ENCODE results near the gene RAB6B.

The RAB6B gene

GRCh38 chr3:133921592-133921991 is 25.9 kb upstream of the RAB6B start:
- CTCF ChIA-PET = no interaction called here
- WGBS (ENCODE audit: insufficient coverage) = 100% methylated on average over 1 of the region's 1 CpG
- Histone ChIP-seq H3K27me3 (replicated peaks in 2 of 5; ENCODE audit: control insufficient read depth in 4 of 5, insufficient read depth in 5 of 5, low read length in 4 of 5) (no peaks in the 10 kb centered on the region), H3K9me3 (ENCODE audit: control extremely low read depth in 1 of 5, control insufficient read depth in 4 of 5, insufficient read depth in 2 of 5, low read depth in 1 of 5, low read length in 4 of 5) (peaks cover 0 to 4% (median 0%) of the 10 kb centered on the region in 5 experiments), H3K36me3 (ENCODE audit: control insufficient read depth in 4 of 4, insufficient read depth in 4 of 4, low read length in 3 of 4) (no peaks in the 10 kb centered on the region), H3K4me1 (ENCODE audit: control extremely low read depth in 1 of 4, control insufficient read depth in 4 of 4, insufficient read depth in 4 of 4, low read length in 3 of 4) (peaks cover 0 to 3% (median 0%) of the 10 kb centered on the region in 4 experiments), H3K27ac (ENCODE audit: insufficient read depth in 1 of 2, low read depth in 1 of 2, low read length in 2 of 2, poor library complexity in 1 of 2, severe bottlenecking in 2 of 2) (no peak overlapping the region), H3K4me3 (ENCODE audit: control insufficient read depth in 1 of 7, extremely low read depth in 1 of 7, insufficient read depth in 4 of 7, low read depth in 2 of 7, low read length in 6 of 7) (no peak overlapping the region)
- POLR2A ChIA-PET = no interaction called here
- DNase-seq = no peak

GRCh38 chr3:133917144-133917543 is 21.5 kb upstream of the RAB6B start:
- no peak overlapping the region for H3K4me3 ChIP-seq (ENCODE audit: control insufficient read depth in 1 of 7, extremely low read depth in 1 of 7, insufficient read depth in 4 of 7, low read depth in 2 of 7, low read length in 6 of 7)
- peak; percentile 15 to 42 (median 37) for DNase-seq
- H3K27ac ChIP-seq (ENCODE audit: insufficient read depth in 1 of 2, low read depth in 1 of 2, low read length in 2 of 2, poor library complexity in 1 of 2, severe bottlenecking in 2 of 2) = no peak overlapping the region
- H3K9me3 ChIP-seq (ENCODE audit: control extremely low read depth in 1 of 5, control insufficient read depth in 4 of 5, insufficient read depth in 2 of 5, low read depth in 1 of 5, low read length in 4 of 5) = peaks cover 0 to 4% (median 0%) of the 10 kb centered on the region in 5 experiments
- ChIA-PET POLR2A (no interaction called here), CTCF (interaction anchor here (0.8 kb wide), 1 partner anchor 15 kb away, joined by 5 read pairs; no protein-coding TSS in a partner anchor)
- H3K27me3 ChIP-seq (replicated peaks in 2 of 5; ENCODE audit: control insufficient read depth in 4 of 5, insufficient read depth in 5 of 5, low read length in 4 of 5) = no peaks in the 10 kb centered on the region
- peaks cover 0 to 9% (median 0%) of the 10 kb centered on the region in 4 experiments for H3K4me1 ChIP-seq (ENCODE audit: control extremely low read depth in 1 of 4, control insufficient read depth in 4 of 4, insufficient read depth in 4 of 4, low read length in 3 of 4)
- no peaks in the 10 kb centered on the region for H3K36me3 ChIP-seq (ENCODE audit: control insufficient read depth in 4 of 4, insufficient read depth in 4 of 4, low read length in 3 of 4)

- WGBS (ENCODE audit: insufficient coverage) = 61% methylated on average over 5 of the region's 10 CpGs
- Histone ChIP-seq H3K4me1 (ENCODE audit: control extremely low read depth in 1 of 4, control insufficient read depth in 4 of 4, insufficient read depth in 4 of 4, low read length in 3 of 4) (peaks cover 0 to 9% (median 0%) of the 10 kb centered on the region in 4 experiments), H3K27ac (ENCODE audit: insufficient read depth in 1 of 2, low read depth in 1 of 2, low read length in 2 of 2, poor library complexity in 1 of 2, severe bottlenecking in 2 of 2) (no peak overlapping the region), H3K4me3 (ENCODE audit: control insufficient read depth in 1 of 7, extremely low read depth in 1 of 7, insufficient read depth in 4 of 7, low read depth in 2 of 7, low read length in 6 of 7) (no peak overlapping the region), H3K36me3 (ENCODE audit: control insufficient read depth in 4 of 4, insufficient read depth in 4 of 4, low read length in 3 of 4) (no peaks in the 10 kb centered on the region), H3K9me3 (ENCODE audit: control extremely low read depth in 1 of 5, control insufficient read depth in 4 of 5, insufficient read depth in 2 of 5, low read depth in 1 of 5, low read length in 4 of 5) (peaks cover 0 to 4% (median 0%) of the 10 kb centered on the region in 5 experiments), H3K27me3 (replicated peaks in 2 of 5; ENCODE audit: control insufficient read depth in 4 of 5, insufficient read depth in 5 of 5, low read length in 4 of 5) (peaks cover 0 to 2% (median 0%) of the 10 kb centered on the region in 5 experiments)
- ChIA-PET POLR2A (no interaction called here), CTCF (interaction anchor here (0.8 kb wide), 1 partner anchor 16 kb away, joined by 5 read pairs; no protein-coding TSS in a partner anchor)
- no peak for DNase-seq
Observed at GRCh38 chr3:133915685-133916658, 20.3 kb upstream of the RAB6B start.

- H3K27ac ChIP-seq (ENCODE audit: insufficient read depth in 1 of 2, low read depth in 1 of 2, low read length in 2 of 2, poor library complexity in 1 of 2, severe bottlenecking in 2 of 2) = no peak overlapping the region
- H3K27me3 ChIP-seq (replicated peaks in 2 of 5; ENCODE audit: control insufficient read depth in 4 of 5, insufficient read depth in 5 of 5, low read length in 4 of 5) = peaks cover 0 to 2% (median 0%) of the 10 kb centered on the region in 5 experiments
- peaks cover 0 to 4% (median 0%) of the 10 kb centered on the region in 5 experiments for H3K9me3 ChIP-seq (ENCODE audit: control extremely low read depth in 1 of 5, control insufficient read depth in 4 of 5, insufficient read depth in 2 of 5, low read depth in 1 of 5, low read length in 4 of 5)
- no peaks in the 10 kb centered on the region for H3K36me3 ChIP-seq (ENCODE audit: control insufficient read depth in 4 of 4, insufficient read depth in 4 of 4, low read length in 3 of 4)
- no peak overlapping the region for H3K4me3 ChIP-seq (ENCODE audit: control insufficient read depth in 1 of 7, extremely low read depth in 1 of 7, insufficient read depth in 4 of 7, low read depth in 2 of 7, low read length in 6 of 7)
- no peak for DNase-seq
- ChIA-PET CTCF (no interaction called here), POLR2A (no interaction called here)
- H3K4me1 ChIP-seq (ENCODE audit: control extremely low read depth in 1 of 4, control insufficient read depth in 4 of 4, insufficient read depth in 4 of 4, low read length in 3 of 4) = peaks cover 0 to 9% (median 0%) of the 10 kb centered on the region in 4 experiments
- WGBS (ENCODE audit: insufficient coverage) = 95% methylated on average over 11 of the region's 12 CpGs
Observed at GRCh38 chr3:133914839-133915600, 19.3 kb upstream of the RAB6B start.

- no peak for DNase-seq
- no peaks in the 10 kb centered on the region for H3K36me3 ChIP-seq (ENCODE audit: control insufficient read depth in 4 of 4, insufficient read depth in 4 of 4, low read length in 3 of 4)
- POLR2A ChIA-PET = no interaction called here
- H3K27me3 ChIP-seq (replicated peaks in 2 of 5; ENCODE audit: control insufficient read depth in 4 of 5, insufficient read depth in 5 of 5, low read length in 4 of 5) = peaks cover 0 to 2% (median 0%) of the 10 kb centered on the region in 5 experiments
- H3K9me3 ChIP-seq (ENCODE audit: control extremely low read depth in 1 of 5, control insufficient read depth in 4 of 5, insufficient read depth in 2 of 5, low read depth in 1 of 5, low read length in 4 of 5) = no peaks in the 10 kb centered on the region
- 100% methylated on average over 1 of the region's 2 CpGs for WGBS (ENCODE audit: insufficient coverage)
- H3K27ac ChIP-seq (ENCODE audit: insufficient read depth in 1 of 2, low read depth in 1 of 2, low read length in 2 of 2, poor library complexity in 1 of 2, severe bottlenecking in 2 of 2) = no peak overlapping the region
- no peaks in the 10 kb centered on the region for H3K4me1 ChIP-seq (ENCODE audit: control extremely low read depth in 1 of 4, control insufficient read depth in 4 of 4, insufficient read depth in 4 of 4, low read length in 3 of 4)
- H3K4me3 ChIP-seq (ENCODE audit: control insufficient read depth in 1 of 7, extremely low read depth in 1 of 7, insufficient read depth in 4 of 7, low read depth in 2 of 7, low read length in 6 of 7) = no peak overlapping the region
- CTCF ChIA-PET = interaction anchor here (0.9 to 1.7 kb wide), 4 partner anchors 9 to 93 kb away, joined by 3 to 4 read pairs (median 4); no protein-coding TSS in a partner anchor
Observed at GRCh38 chr3:133910422-133910821, 14.7 kb upstream of the RAB6B start.

GRCh38 chr3:133905376-133905775 is 9.7 kb upstream of the RAB6B start:
- H3K4me1 ChIP-seq (ENCODE audit: control extremely low read depth in 1 of 4, control insufficient read depth in 4 of 4, insufficient read depth in 4 of 4, low read length in 3 of 4) = no peaks in the 10 kb centered on the region
- CTCF ChIA-PET = interaction anchor here (0.8 to 1.7 kb wide), 3 partner anchors 14 to 87 kb away, joined by 3 to 4 read pairs (median 4); no protein-coding TSS in a partner anchor
- no peaks in the 10 kb centered on the region for H3K36me3 ChIP-seq (ENCODE audit: control insufficient read depth in 4 of 4, insufficient read depth in 4 of 4, low read length in 3 of 4)
- POLR2A ChIA-PET = no interaction called here
- H3K27me3 ChIP-seq (replicated peaks in 2 of 5; ENCODE audit: control insufficient read depth in 4 of 5, insufficient read depth in 5 of 5, low read length in 4 of 5) = no peaks in the 10 kb centered on the region
- no peak overlapping the region for H3K27ac ChIP-seq (ENCODE audit: insufficient read depth in 1 of 2, low read depth in 1 of 2, low read length in 2 of 2, poor library complexity in 1 of 2, severe bottlenecking in 2 of 2)
- 79% methylated on average over 2 of the region's 3 CpGs for WGBS (ENCODE audit: insufficient coverage)
- no peak for DNase-seq
- H3K9me3 ChIP-seq (ENCODE audit: control extremely low read depth in 1 of 5, control insufficient read depth in 4 of 5, insufficient read depth in 2 of 5, low read depth in 1 of 5, low read length in 4 of 5) = no peaks in the 10 kb centered on the region
- H3K4me3 ChIP-seq (ENCODE audit: control insufficient read depth in 1 of 7, extremely low read depth in 1 of 7, insufficient read depth in 4 of 7, low read depth in 2 of 7, low read length in 6 of 7) = no peak overlapping the region
